ENCODE measurements around the gene TCP11L2.

TCP11L2 gene

GRCh38 chr12:106333756-106334155 lies 31.2 kb downstream of the TCP11L2 start (continued):
- no peak for TF ChIP-seq PRDM2 (tag by site-specific recombination; IDR thresholded peaks at IDR 0.05; ENCODE audit: borderline replicate concordance)

- Histone ChIP-seq H3K9me3 (ENCODE audit: control insufficient read depth, insufficient read depth, low read depth, low read length) (no peaks in the 10 kb centered on the region), H3K27ac (ENCODE audit: extremely low read depth, low read depth, low read length) (no peak overlapping the region), H3K4me1 (ENCODE audit: control insufficient read depth, insufficient read depth, low read length) (no peaks in the 10 kb centered on the region), H3K4me3 (ENCODE audit: low read depth, low read length) (no peak overlapping the region), H3K36me3 (ENCODE audit: control insufficient read depth in 2 of 2, insufficient read depth in 1 of 2, low read length in 2 of 2) (peaks cover 0 to under 1% of the 10 kb centered on the region in 2 experiments; a peak in 2 of 3 replicates)
- ChIA-PET CTCF (interaction anchor here (0.6 to 1.9 kb wide), 3 partner anchors 16 to 665 kb away, joined by 3 to 5 read pairs (median 3); partner anchors contain the start of gene POLR3B), POLR2A (no interaction called here)
- TF ChIP-seq MEIS1 (CRISPR knock-in tag; IDR thresholded peaks at IDR 0.05; ENCODE audit: borderline replicate concordance) (no peak), ZNF530 (tag by site-specific recombination; IDR thresholded peaks at IDR 0.05; ENCODE audit: low read depth) (no peak), KLF7 (tag by site-specific recombination; IDR thresholded peaks at IDR 0.05; ENCODE audit: borderline replicate concordance) (no peak), ZNF510 (tag by site-specific recombination; IDR thresholded peaks at IDR 0.05; ENCODE audit: insufficient replicate concordance) (no peak)
Observed at GRCh38 chr12:106341086-106341877, 38.7 kb downstream of the TCP11L2 start.

- POLR2A ChIA-PET, result no interaction called here
- Histone ChIP-seq H3K4me3 (ENCODE audit: low read depth, low read length) (no peak overlapping the region), H3K36me3 (ENCODE audit: control insufficient read depth in 2 of 2, insufficient read depth in 1 of 2, low read length in 2 of 2) (peaks cover 0 to 3% of the 10 kb centered on the region in 2 experiments; a peak in 2 of 3 replicates), H3K9me3 (ENCODE audit: control insufficient read depth, insufficient read depth, low read depth, low read length) (no peaks in the 10 kb centered on the region), H3K27ac (ENCODE audit: extremely low read depth, low read depth, low read length) (no peak overlapping the region), H3K4me1 (ENCODE audit: control insufficient read depth, insufficient read depth, low read length) (no peaks in the 10 kb centered on the region)
- TF ChIP-seq ZNF626 (tag by site-specific recombination; IDR thresholded peaks at IDR 0.05) (no peak), ZNF660 (tag by site-specific recombination; IDR thresholded peaks at IDR 0.05) (no peak), ZXDB (tag by site-specific recombination; IDR thresholded peaks at IDR 0.05) (no peak), ZSCAN5A (tag by site-specific recombination; IDR thresholded peaks at IDR 0.05) (no peak), ATF2 (tag by site-specific recombination; IDR thresholded peaks at IDR 0.05; ENCODE audit: low read depth) (no peak)
- CTCF ChIA-PET, result interaction anchor here (1.9 kb wide), 1 partner anchor 15 kb away, joined by 5 read pairs; the partner anchor contains the start of gene POLR3B
Observed at GRCh38 chr12:106342397-106343213, 40.1 kb downstream of the TCP11L2 start.
